H9 (cell line): ENCODE data around the gene LDHD. TPM values are rescaled to one million over a fixed set of nuclear protein-coding genes. Genes with fewer than 3 reads are reported as not detected.
A peak's percentile ranks its signal among the peaks of the same experiment; 100 is the strongest.

Experiments used
- DNase-seq: peaks from one replicate; pipeline ENCODE4 v3.0.0-alpha.2; 2017
- H2AFZ ChIP-seq: one replicate; pipeline ENCODE4 v1.6.1; 2013; ENCODE audit warnings: mild to moderate bottlenecking, low read length, control low read depth, moderate library complexity
- H2AK5ac ChIP-seq: 2 replicates; pipeline ENCODE4 v1.6.1; 2013; ENCODE audit warnings: low read length, control low read depth, mixed read lengths; ENCODE audit not compliant: insufficient read length
- H2BK120ac ChIP-seq: one replicate; pipeline ENCODE4 v1.6.1; 2013; ENCODE audit warnings: low read depth, mild to moderate bottlenecking, low read length, control low read depth, inconsistent platforms; ENCODE audit not compliant: poor library complexity, severe bottlenecking
- H2BK12ac ChIP-seq: 2 replicates; pipeline ENCODE4 v1.6.1; 2013; ENCODE audit warnings: low read length, control low read depth, mixed read lengths, low read depth; ENCODE audit not compliant: insufficient read length
- H2BK15ac ChIP-seq: 2 replicates; pipeline ENCODE4 v1.6.1; 2013; ENCODE audit warnings: low read depth, low read length, control low read depth
- H2BK20ac ChIP-seq: one replicate; pipeline ENCODE4 v1.6.1; 2013; ENCODE audit warnings: low read depth, mild to moderate bottlenecking, low read length, control low read depth, inconsistent platforms; ENCODE audit not compliant: poor library complexity, severe bottlenecking
- H2BK5ac ChIP-seq: 2 replicates; pipeline ENCODE4 v1.6.1; 2013; ENCODE audit warnings: low read length, control low read depth, mixed read lengths; ENCODE audit not compliant: insufficient read length
- H3K14ac ChIP-seq: 2 replicates; pipeline ENCODE4 v1.6.1; 2013; ENCODE audit warnings: low read length, control low read depth; ENCODE audit not compliant: insufficient read depth
- H3K18ac ChIP-seq: 2 replicates; pipeline ENCODE4 v1.6.1; 2013; ENCODE audit warnings: low read depth, mild to moderate bottlenecking, mixed read lengths, low read length, control low read depth; ENCODE audit not compliant: insufficient read length
- H3K23ac ChIP-seq: 2 replicates; pipeline ENCODE4 v1.6.1; 2013; ENCODE audit warnings: low read length, control low read depth, mixed read lengths, low read depth; ENCODE audit not compliant: insufficient read length
- H3K23me2 ChIP-seq: 2 replicates; pipeline ENCODE4 v1.6.1; 2013; ENCODE audit warnings: low read depth, mild to moderate bottlenecking, mixed read lengths, low read length, control low read depth; ENCODE audit not compliant: insufficient read length, poor library complexity, severe bottlenecking
- H3K27ac ChIP-seq: 2 replicates; pipeline ENCODE4 v1.5.1; 2013; ENCODE audit warnings: low read length, control low read depth, mixed read lengths, low read depth; ENCODE audit not compliant: insufficient read length
- H3K27me3 ChIP-seq: 2 replicates; pipeline ENCODE4 v1.6.1; 2013; ENCODE audit warnings: low read length, control low read depth, inconsistent platforms; ENCODE audit not compliant: insufficient read depth
- H3K4ac ChIP-seq: 2 replicates; pipeline ENCODE4 v1.6.1; 2013; ENCODE audit warnings: low read depth, mild to moderate bottlenecking, control low read depth, inconsistent platforms, low read length, moderate library complexity
- H3K4me1 ChIP-seq: 2 replicates; pipeline ENCODE4 v1.6.1; 2013; ENCODE audit warnings: low read length, control low read depth, inconsistent platforms; ENCODE audit not compliant: insufficient read depth
- H3K4me2 ChIP-seq: 2 replicates; pipeline ENCODE4 v1.6.1; 2013; ENCODE audit warnings: low read length, control low read depth, mixed read lengths; ENCODE audit not compliant: insufficient read length, insufficient read depth
- H3K56ac ChIP-seq: 2 replicates; pipeline ENCODE4 v1.6.1; 2013; ENCODE audit warnings: low read depth, mild to moderate bottlenecking, mixed read lengths, low read length, control low read depth; ENCODE audit not compliant: insufficient read length
- H3K79me1 ChIP-seq: 2 replicates; pipeline ENCODE4 v1.6.1; 2013; ENCODE audit warnings: low read depth, mild to moderate bottlenecking, moderate library complexity, low read length, control low read depth, inconsistent platforms; ENCODE audit not compliant: insufficient read depth, poor library complexity, severe bottlenecking
- H3K79me2 ChIP-seq: 2 replicates; pipeline ENCODE4 v1.6.1; 2013; ENCODE audit warnings: low read length, control low read depth, inconsistent platforms; ENCODE audit not compliant: insufficient read depth
- H3K9ac ChIP-seq: 2 replicates; pipeline ENCODE4 v1.6.1; 2013; ENCODE audit warnings: low read length, control low read depth, mixed read lengths; ENCODE audit not compliant: insufficient read length; ENCODE audit errors: extremely low read depth
- H3K9me3 ChIP-seq: one replicate; pipeline ENCODE4 v1.6.1; 2013; ENCODE audit warnings: low read depth, low read length, inconsistent platforms; ENCODE audit not compliant: control insufficient read depth
- H3T11ph ChIP-seq: one replicate; pipeline ENCODE4 v1.6.1; 2013; ENCODE audit warnings: mild to moderate bottlenecking, low read length, control low read depth, inconsistent platforms
- H4K20me1 ChIP-seq: one replicate; pipeline ENCODE4 v1.6.1; 2013; ENCODE audit not compliant: control insufficient read depth, insufficient read length, insufficient read depth
- H4K5ac ChIP-seq: 2 replicates; pipeline ENCODE4 v1.6.1; 2013; ENCODE audit warnings: low read depth, mild to moderate bottlenecking, mixed read lengths, low read length, control low read depth; ENCODE audit not compliant: insufficient read length
- H4K8ac ChIP-seq: replicated peaks from 2 replicates; pipeline ENCODE4 v1.6.1; 2013; ENCODE audit warnings: low read length, control low read depth, mixed read lengths, low read depth; ENCODE audit not compliant: insufficient read length
- H4K91ac ChIP-seq: 2 replicates; pipeline ENCODE4 v1.6.1; 2013; ENCODE audit warnings: low read depth, mild to moderate bottlenecking, moderate library complexity, mixed read lengths, low read length, control low read depth; ENCODE audit not compliant: insufficient read length
- H3K27ac Mint-ChIP-seq, 3 experiments: 2 replicates in 2 of 3; 3 replicates in 1 of 3; pipeline ENCODE4 v1.8.0; 2020 to 2021; ENCODE audit warnings: mixed read lengths in 3 of 3, mild to moderate bottlenecking in 1 of 3, moderate library complexity in 1 of 3
- H3K27me3 Mint-ChIP-seq: 2 replicates; pipeline ENCODE4 v1.8.0; 2021; ENCODE audit warnings: low read depth, mild to moderate bottlenecking, moderate library complexity, mixed read lengths
- H3K36me3 Mint-ChIP-seq, 3 experiments: 2 replicates in 2 of 3; 3 replicates in 1 of 3; pipeline ENCODE4 v1.8.0; 2020 to 2021; ENCODE audit warnings: low read depth in 3 of 3, mixed read lengths in 3 of 3; ENCODE audit not compliant: insufficient read depth in 1 of 3
- H3K4me1 Mint-ChIP-seq, 2 experiments: 2 replicates each; pipeline ENCODE4 v1.8.0; 2020; ENCODE audit warnings: mixed read lengths in 2 of 2
- H3K4me3 Mint-ChIP-seq, 2 experiments: 2 replicates in 1 of 2; 3 replicates in 1 of 2; pipeline ENCODE4 v1.8.0; 2020 to 2021; ENCODE audit warnings: mild to moderate bottlenecking in 2 of 2, mixed read lengths in 2 of 2, moderate library complexity in 1 of 2
- H3K9me3 Mint-ChIP-seq, 2 experiments: 2 replicates in 1 of 2; 3 replicates in 1 of 2; pipeline ENCODE4 v1.8.0; 2020; ENCODE audit warnings: mild to moderate bottlenecking in 2 of 2, mixed read lengths in 2 of 2, moderate library complexity in 1 of 2
- CTCF ChIP-seq: fragments of 200-600 bp; sonication (generic); conservative IDR thresholded peaks from 3 replicates; pipeline ENCODE4 v1.8.0; 2021; ENCODE audit warnings: antibody characterized with exemption, mild to moderate bottlenecking
- WGBS: extraction: QIAGEN DNeasy Blood & Tissue Kit; methylation state at CpG from one replicate; pipeline ENCODE4 v1.1.7; 2013; ENCODE audit warnings: missing lambda C conversion rate, low lambda C conversion rate, mixed read lengths; ENCODE audit not compliant: insufficient read length; ENCODE audit errors: extremely low coverage; 5-methylcytosine and 5-hydroxymethylcytosine counted together
- total RNA-seq: library from RNA; stranded (reverse); gene quantifications from 2 replicates; pipeline ENCODE4 v1.2.1, GENCODE V29; 2021

LDHD gene
- total RNA-seq, 1 experiment from 2014 or later = 14.7 TPM

GRCh38 chr16:75106351-75107274 is 10.0 kb downstream of the LDHD start:
- H2AFZ ChIP-seq = no peak overlapping the region
- no peak overlapping the region for H3K18ac ChIP-seq
- no peak for TF ChIP-seq CTCF
- Mint-ChIP-seq H3K36me3 (peaks cover 17 to 40% (median 34%) of the 10 kb centered on the region in 3 experiments; a peak in 6 of 7 replicates), H3K27ac (peak overlapping the region; percentile 32 to 89 (median 89); a peak in 5 of 7 replicates), H3K27me3 (peaks cover 3% of the 10 kb centered on the region), H3K4me3 (no peak overlapping the region), H3K4me1 (peaks cover 31 to 40% of the 10 kb centered on the region in 2 experiments), H3K9me3 (no peaks in the 10 kb centered on the region; a peak in 1 of 5 replicates)
- H2BK5ac ChIP-seq = no peak overlapping the region
- no peak overlapping the region for H3K27ac ChIP-seq
- no peaks in the 10 kb centered on the region for H3K23me2 ChIP-seq
- DNase-seq = peak; percentile 24
- no peak overlapping the region for H2BK15ac ChIP-seq
- no peak overlapping the region for H3K56ac ChIP-seq
- H2BK12ac ChIP-seq = no peak overlapping the region
- H4K8ac ChIP-seq = no peak overlapping the region
- H3K4me2 ChIP-seq = no peak overlapping the region
- no peaks in the 10 kb centered on the region for H3K27me3 ChIP-seq
- no peaks in the 10 kb centered on the region for H3K9me3 ChIP-seq
- no CpG with 5 or more reads among the region's 20 CpGs for WGBS
- no peak overlapping the region for H2AK5ac ChIP-seq
- no peak overlapping the region for H3K23ac ChIP-seq
- H3K9ac ChIP-seq = no peak overlapping the region
- H4K20me1 ChIP-seq = no peaks in the 10 kb centered on the region
- H3K4me1 ChIP-seq = peaks cover 2% of the 10 kb centered on the region; the same call in 1 of the 2 replicates
- H3K14ac ChIP-seq = no peak overlapping the region; the same call in 1 of the 2 replicates
- H2BK20ac ChIP-seq = no peak overlapping the region
- H3K79me2 ChIP-seq = 0 out of 2 replicates have a peak, but pooled peaks cover 1% of the 10 kb centered on the region
- H2BK120ac ChIP-seq = no peak overlapping the region
- no peak overlapping the region for H3K4ac ChIP-seq
- no peak overlapping the region for H4K91ac ChIP-seq
- no peak overlapping the region for H3T11ph ChIP-seq
- H3K79me1 ChIP-seq = no peaks in the 10 kb centered on the region
- no peak overlapping the region for H4K5ac ChIP-seq
